BLaER1 (cell line): ENCODE data around the gene PRKAG1.

ENCODE experiments used
- H3K27ac ChIP-seq: shearing (Covaris generic); formaldehyde crosslinking; 2 replicates; pipeline ENCODE4 v1.8.1; 2022
- H3K27me3 ChIP-seq: shearing (Covaris generic); formaldehyde crosslinking; 2 replicates; pipeline ENCODE4 v1.8.1; 2022
- H3K36me3 ChIP-seq: shearing (Covaris generic); formaldehyde crosslinking; 2 replicates; pipeline ENCODE4 v1.8.1; 2022
- H3K4me1 ChIP-seq: shearing (Covaris generic); formaldehyde crosslinking; 2 replicates; pipeline ENCODE4 v1.8.1; 2022
- H3K4me2 ChIP-seq: shearing (Covaris generic); formaldehyde crosslinking; 2 replicates; pipeline ENCODE4 v1.8.1; 2022
- H3K4me3 ChIP-seq: shearing (Covaris generic); formaldehyde crosslinking; 2 replicates; pipeline ENCODE4 v1.8.1; 2022
- H3K9ac ChIP-seq: shearing (Covaris generic); formaldehyde crosslinking; 2 replicates; pipeline ENCODE4 v1.8.1; 2022
- H3K9me3 ChIP-seq: shearing (Covaris generic); formaldehyde crosslinking; 2 replicates; pipeline ENCODE4 v1.8.1; 2022
- H4K20me1 ChIP-seq: shearing (Covaris generic); formaldehyde crosslinking; 2 replicates; pipeline ENCODE4 v1.8.1; 2022
- Cebpa-rat ChIP-seq: shearing (Covaris generic); IDR thresholded peaks from 2 replicates; pipeline ENCODE4 v1.8.1; 2022

PRKAG1 gene

GRCh38 chr12:48958049-48958388, 60.6 kb downstream of the PRKAG1 start:
- no peak for TF ChIP-seq Cebpa-rat
- Histone ChIP-seq H4K20me1 (peaks cover 36% of the 10 kb centered on the region), H3K4me2 (peak overlapping the region; percentile 96), H3K27ac (0 out of 2 replicates have a peak overlapping the region, but pooled peaks have one; percentile 8), H3K36me3 (peaks cover 20% of the 10 kb centered on the region), H3K27me3 (no peaks in the 10 kb centered on the region), H3K9ac (peak overlapping the region; percentile 83), H3K9me3 (no peaks in the 10 kb centered on the region), H3K4me1 (peaks cover 38% of the 10 kb centered on the region), H3K4me3 (peak overlapping the region; percentile 81)

GRCh38 chr12:48957141-48958048, 61.2 kb downstream of the PRKAG1 start, which contains the start of gene ARF3:
Gene ARF3, minus strand, starts transcription at chr12:48957487. Its CDS starts 16,392 bp downstream, at chr12:48941095.
- Histone ChIP-seq H4K20me1 (peaks cover 42% of the 10 kb centered on the region), H3K4me3 (peak within 1 kb of the TSS; percentile 81), H3K9me3 (no peaks in the 10 kb centered on the region), H3K27me3 (no peaks in the 10 kb centered on the region), H3K4me2 (peak within 1 kb of the TSS; percentile 96), H3K36me3 (peaks cover 26% of the 10 kb centered on the region), H3K9ac (peak within 1 kb of the TSS; percentile 83), H3K27ac (peak within 1 kb of the TSS; percentile 71), H3K4me1 (peaks cover 38% of the 10 kb centered on the region)
- TF ChIP-seq Cebpa-rat: no peak

- H3K9me3 ChIP-seq: no peaks in the 10 kb centered on the region
- H3K4me1 ChIP-seq: peaks cover 38% of the 10 kb centered on the region
- H3K9ac ChIP-seq: peak overlapping the region; percentile 83
- peak overlapping the region; percentile 81 for H3K4me3 ChIP-seq
- H3K36me3 ChIP-seq: peaks cover 35% of the 10 kb centered on the region
- no peaks in the 10 kb centered on the region for H3K27me3 ChIP-seq
- H3K27ac ChIP-seq: peak overlapping the region; percentile 71
- H3K4me2 ChIP-seq: peak overlapping the region; percentile 96
- peaks cover 51% of the 10 kb centered on the region for H4K20me1 ChIP-seq
- TF ChIP-seq Cebpa-rat: no peak
Observed at GRCh38 chr12:48956279-48957140, 62.1 kb downstream of the PRKAG1 start.

GRCh38 chr12:48954841-48955501, 63.6 kb downstream of the PRKAG1 start:
- peaks cover 50% of the 10 kb centered on the region for H3K36me3 ChIP-seq
- no peak overlapping the region for H3K9ac ChIP-seq
- H4K20me1 ChIP-seq: peaks cover 66% of the 10 kb centered on the region
- H3K4me3 ChIP-seq: no peak overlapping the region
- H3K9me3 ChIP-seq: no peaks in the 10 kb centered on the region
- no peaks in the 10 kb centered on the region for H3K27me3 ChIP-seq
- H3K4me2 ChIP-seq: peak overlapping the region; percentile 96
- H3K4me1 ChIP-seq: peaks cover 38% of the 10 kb centered on the region
- H3K27ac ChIP-seq: no peak overlapping the region
- no peak for TF ChIP-seq Cebpa-rat

- no peak overlapping the region for H3K27ac ChIP-seq
- no peaks in the 10 kb centered on the region for H3K27me3 ChIP-seq
- H4K20me1 ChIP-seq: peaks cover 76% of the 10 kb centered on the region
- peaks cover 56% of the 10 kb centered on the region for H3K36me3 ChIP-seq
- no peak overlapping the region for H3K9ac ChIP-seq
- H3K4me1 ChIP-seq: peaks cover 38% of the 10 kb centered on the region
- H3K9me3 ChIP-seq: no peaks in the 10 kb centered on the region
- H3K4me2 ChIP-seq: no peak overlapping the region
- H3K4me3 ChIP-seq: no peak overlapping the region
- TF ChIP-seq Cebpa-rat: no peak
Observed at GRCh38 chr12:48954061-48954460, 64.5 kb downstream of the PRKAG1 start.

- peaks cover 70% of the 10 kb centered on the region for H3K36me3 ChIP-seq
- TF ChIP-seq Cebpa-rat: no peak
- H3K4me3 ChIP-seq: no peak overlapping the region
- H3K9me3 ChIP-seq: no peaks in the 10 kb centered on the region
- peaks cover 89% of the 10 kb centered on the region for H4K20me1 ChIP-seq
- no peak overlapping the region for H3K9ac ChIP-seq
- no peak overlapping the region for H3K4me2 ChIP-seq
- no peak overlapping the region for H3K27ac ChIP-seq
- H3K4me1 ChIP-seq: peaks cover 28% of the 10 kb centered on the region
- H3K27me3 ChIP-seq: no peaks in the 10 kb centered on the region
Observed at GRCh38 chr12:48952691-48953090, 65.9 kb downstream of the PRKAG1 start.
